Activated CD4-positive, alpha-beta T cell treated with anti-CD3 and anti-CD28 coated beads, Interleukin-2, amount 10 ng/mL, durations not matched to agents 24 days and 14 days (primary cell): ENCODE data around the gene ATG5. TPM values are rescaled to one million over a fixed set of nuclear protein-coding genes. Genes with fewer than 3 reads are reported as not detected.

ENCODE experiments used
- DNase-seq: peaks from one replicate; pipeline ENCODE4 v3.0.0; 2022
- H3K27ac Mint-ChIP-seq: one replicate; pipeline ENCODE4 v1.8.0; 2022; ENCODE audit warnings: mild to moderate bottlenecking, mixed read lengths
- H3K27me3 Mint-ChIP-seq: one replicate; pipeline ENCODE4 v1.8.0; 2022; ENCODE audit warnings: mixed read lengths
- H3K36me3 Mint-ChIP-seq: one replicate; pipeline ENCODE4 v1.8.0; 2022; ENCODE audit warnings: low read depth, mild to moderate bottlenecking, mixed read lengths
- H3K4me1 Mint-ChIP-seq: one replicate; pipeline ENCODE4 v1.8.0; 2021; ENCODE audit warnings: mixed read lengths
- H3K4me3 Mint-ChIP-seq: one replicate; pipeline ENCODE4 v1.8.0; 2022; ENCODE audit warnings: mild to moderate bottlenecking, moderate library complexity, mixed read lengths
- H3K9me3 Mint-ChIP-seq: one replicate; pipeline ENCODE4 v1.8.0; 2021; ENCODE audit warnings: mixed read lengths
- intact Hi-C: fragments of 100-400 bp; cut with micrococcal nuclease; formaldehyde crosslinking; loops from one replicate; pipeline ENCODE4 v1.15.1; 2023
- total RNA-seq: library from RNA; stranded (reverse); gene quantifications from 2 replicates; pipeline ENCODE4 v1.2.3, GENCODE V29; 2022

The ATG5 gene
- total RNA-seq, 1 donor from 2014 or later: 29.5 TPM

DNA sequence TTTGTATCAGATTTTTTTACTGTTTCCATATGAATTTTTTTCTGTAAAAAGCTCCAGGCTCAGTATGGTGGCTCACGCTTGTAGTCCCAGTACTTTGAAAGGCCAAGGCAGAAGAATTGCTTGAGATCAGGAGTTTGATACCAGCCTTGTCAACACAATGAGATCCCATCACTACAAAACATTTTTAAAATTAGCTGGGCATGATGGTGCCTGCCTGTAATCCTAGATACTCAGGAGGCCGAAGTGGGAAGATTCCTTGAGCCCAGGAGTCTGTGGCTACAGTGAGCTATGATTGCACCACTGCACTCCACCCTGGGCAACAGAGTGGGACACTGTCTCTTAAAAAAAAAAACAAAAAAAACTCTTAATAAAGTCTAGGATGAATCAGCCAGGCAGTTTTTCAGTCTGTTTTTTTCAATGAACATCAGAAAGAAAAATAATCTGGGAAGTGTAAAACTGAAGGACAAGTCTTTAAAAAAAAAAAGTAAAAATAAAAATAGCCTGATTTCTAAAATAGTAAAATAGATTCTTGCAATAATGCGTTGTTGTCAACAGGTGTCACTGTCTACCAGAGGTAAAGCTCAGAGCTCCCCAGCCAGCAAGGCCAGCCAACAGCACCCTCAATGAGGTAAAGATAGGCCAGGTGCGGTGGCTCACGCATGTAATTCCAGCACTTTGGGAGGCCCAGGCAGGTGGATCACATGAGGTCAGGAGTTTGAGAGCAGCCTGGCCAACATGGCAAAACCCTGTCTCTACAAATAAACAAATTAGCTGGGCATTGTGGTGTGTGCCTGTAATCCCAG lies 9.3 kb upstream of the ATG5 start:
- Mint-ChIP-seq H3K9me3 (no peaks in the 10 kb centered on the region), H3K36me3 (no peaks in the 10 kb centered on the region), H3K27me3 (peaks cover 40% of the 10 kb centered on the region), H3K27ac (no peak overlapping the region), H3K4me1 (peaks cover 5% of the 10 kb centered on the region), H3K4me3 (no peak overlapping the region)
- intact Hi-C loops: loop anchor here (1.0 kb wide), 2 partner anchors 110 to 643 kb away; no protein-coding TSS in a partner anchor
- peak; percentile 83 for DNase-seq

DNA sequence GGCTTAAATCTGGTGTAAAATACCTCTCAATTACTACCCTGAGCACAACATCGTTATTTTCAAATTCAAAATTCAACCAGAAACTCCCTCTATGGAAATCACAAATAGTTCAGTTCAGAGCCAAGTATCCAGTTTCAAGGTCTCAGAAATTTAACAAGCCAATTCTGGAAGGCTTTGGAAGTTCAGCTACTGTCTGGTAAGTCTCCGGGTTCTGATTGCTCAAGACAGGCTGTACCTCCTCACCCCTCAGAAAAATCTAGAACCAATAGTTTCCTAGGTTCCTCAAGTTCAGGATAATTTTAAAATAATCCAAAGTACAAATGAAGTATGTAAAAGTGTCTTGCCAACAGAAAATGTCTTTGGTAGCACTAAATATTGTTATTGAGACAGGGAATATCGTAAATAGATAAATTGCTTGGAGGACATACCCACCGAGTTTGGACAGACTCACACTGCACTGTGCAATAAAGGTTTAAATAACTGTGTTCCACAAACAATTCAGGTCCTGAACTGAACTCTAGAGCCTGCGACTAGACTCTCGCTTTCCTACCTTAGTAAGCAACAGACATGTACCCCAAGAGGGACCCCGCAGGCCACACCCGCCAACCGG lies 729 bp downstream of the ATG5 start:
- peak overlapping the region; percentile 100 for H3K4me3 Mint-ChIP-seq
- peaks cover 5% of the 10 kb centered on the region for H3K9me3 Mint-ChIP-seq
- H3K36me3 Mint-ChIP-seq: peaks cover 26% of the 10 kb centered on the region
- peaks cover 37% of the 10 kb centered on the region for H3K4me1 Mint-ChIP-seq
- H3K27me3 Mint-ChIP-seq: peaks cover 25% of the 10 kb centered on the region
- DNase-seq: no peak
- H3K27ac Mint-ChIP-seq: peak overlapping the region; percentile 100
- intact Hi-C loops: loop anchor here (1.0 to 5.0 kb wide), 3 partner anchors 197 to 703 kb away; partner anchors contain the start of genes MTRES1, QRSL1 and RTN4IP1

DNA sequence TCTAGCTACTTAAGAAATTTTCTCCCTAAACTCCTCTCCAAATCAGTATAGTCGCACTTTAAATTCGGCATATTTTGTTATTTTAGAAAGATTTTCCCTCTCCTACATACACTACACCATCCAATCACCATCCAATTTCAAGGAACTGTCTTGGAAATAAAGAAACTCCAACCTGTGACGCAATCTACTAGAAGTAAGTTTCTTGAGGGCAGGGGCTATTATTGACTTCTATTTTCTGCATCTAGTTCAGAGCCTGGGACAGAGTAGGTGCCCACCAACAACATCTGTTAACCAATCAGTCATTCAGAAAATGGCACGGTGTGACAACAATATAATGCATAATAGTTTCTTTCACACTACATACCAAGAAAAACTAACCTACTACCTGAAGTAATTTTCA lies 3.6 kb downstream of the ATG5 start:
- H3K4me3 Mint-ChIP-seq: no peak overlapping the region
- no peak for DNase-seq
- intact Hi-C loops: no loop called here
- no peak overlapping the region for H3K27ac Mint-ChIP-seq
- peaks cover 2% of the 10 kb centered on the region for H3K27me3 Mint-ChIP-seq
- peaks cover 5% of the 10 kb centered on the region for H3K9me3 Mint-ChIP-seq
- H3K4me1 Mint-ChIP-seq: peaks cover 45% of the 10 kb centered on the region
- peaks cover 26% of the 10 kb centered on the region for H3K36me3 Mint-ChIP-seq

DNA sequence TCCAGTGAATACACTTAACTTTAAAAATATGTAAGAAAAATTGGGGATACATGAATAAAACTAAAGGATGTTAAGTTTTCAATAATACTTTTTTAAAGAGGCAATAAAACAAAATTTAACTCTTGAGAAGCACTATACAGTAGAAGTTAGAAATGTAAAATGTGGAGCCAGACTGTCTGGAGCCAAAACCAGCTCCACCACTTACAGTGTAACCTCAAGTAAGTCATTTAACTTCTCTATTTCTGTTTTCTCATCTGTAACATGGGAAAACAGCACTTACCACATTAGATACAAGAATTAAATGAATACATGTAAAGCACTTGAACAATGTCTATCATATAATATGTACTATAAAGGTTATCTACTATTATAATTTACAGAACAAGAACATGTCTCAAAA lies 6.7 kb downstream of the ATG5 start:
- Mint-ChIP-seq H3K36me3 (peaks cover 26% of the 10 kb centered on the region), H3K4me3 (no peak overlapping the region), H3K9me3 (no peaks in the 10 kb centered on the region), H3K4me1 (peaks cover 41% of the 10 kb centered on the region), H3K27ac (no peak overlapping the region), H3K27me3 (no peaks in the 10 kb centered on the region)
- no peak for DNase-seq
- intact Hi-C loops: no loop called here

DNA sequence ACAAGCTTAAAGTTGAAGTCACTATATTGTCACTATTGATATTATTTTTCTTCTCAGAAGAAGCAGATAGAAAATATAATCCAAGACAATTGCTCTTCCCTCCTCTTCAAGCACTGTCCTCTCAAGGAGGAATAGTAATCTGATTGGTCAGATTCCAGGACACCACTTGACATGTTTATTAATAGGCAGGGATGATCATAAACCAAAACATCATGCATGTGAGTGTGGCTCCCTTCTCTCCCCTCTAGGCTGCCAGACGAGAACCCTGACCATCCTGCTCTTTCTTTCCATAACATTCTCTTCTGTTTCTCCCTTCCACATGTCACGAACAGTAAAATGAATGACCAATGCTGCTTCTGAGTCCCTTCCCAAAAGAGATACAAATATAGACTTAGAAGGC lies 7.5 kb downstream of the ATG5 start:
- peaks cover 26% of the 10 kb centered on the region for H3K36me3 Mint-ChIP-seq
- no peak overlapping the region for H3K4me3 Mint-ChIP-seq
- no peaks in the 10 kb centered on the region for H3K27me3 Mint-ChIP-seq
- no peak for DNase-seq
- H3K4me1 Mint-ChIP-seq: peaks cover 40% of the 10 kb centered on the region
- intact Hi-C loops: no loop called here
- H3K27ac Mint-ChIP-seq: no peak overlapping the region
- no peaks in the 10 kb centered on the region for H3K9me3 Mint-ChIP-seq

DNA sequence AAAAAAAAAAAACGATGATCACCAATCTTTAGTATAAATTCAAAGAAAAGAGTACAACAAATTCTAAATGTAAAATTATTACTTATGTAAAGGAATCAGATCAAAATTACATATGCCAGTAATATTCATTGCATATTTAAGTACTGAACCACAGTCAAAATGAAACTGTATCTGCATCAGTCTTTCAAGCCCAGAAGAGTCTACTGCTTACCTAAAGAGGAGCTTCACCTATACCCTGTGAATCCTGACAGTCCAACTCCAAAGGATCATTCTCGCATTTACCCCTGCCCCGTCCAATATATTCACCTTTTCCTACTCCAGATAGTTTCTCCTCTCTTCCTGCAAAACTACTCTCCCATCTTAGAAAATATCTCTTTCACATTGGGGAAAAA lies 9.2 kb downstream of the ATG5 start:
- H3K9me3 Mint-ChIP-seq: no peaks in the 10 kb centered on the region
- H3K36me3 Mint-ChIP-seq: peaks cover 32% of the 10 kb centered on the region
- H3K27ac Mint-ChIP-seq: peak overlapping the region; percentile 25
- no peak overlapping the region for H3K4me3 Mint-ChIP-seq
- H3K27me3 Mint-ChIP-seq: no peaks in the 10 kb centered on the region
- DNase-seq: no peak
- intact Hi-C loops: no loop called here
- peaks cover 44% of the 10 kb centered on the region for H3K4me1 Mint-ChIP-seq

DNA sequence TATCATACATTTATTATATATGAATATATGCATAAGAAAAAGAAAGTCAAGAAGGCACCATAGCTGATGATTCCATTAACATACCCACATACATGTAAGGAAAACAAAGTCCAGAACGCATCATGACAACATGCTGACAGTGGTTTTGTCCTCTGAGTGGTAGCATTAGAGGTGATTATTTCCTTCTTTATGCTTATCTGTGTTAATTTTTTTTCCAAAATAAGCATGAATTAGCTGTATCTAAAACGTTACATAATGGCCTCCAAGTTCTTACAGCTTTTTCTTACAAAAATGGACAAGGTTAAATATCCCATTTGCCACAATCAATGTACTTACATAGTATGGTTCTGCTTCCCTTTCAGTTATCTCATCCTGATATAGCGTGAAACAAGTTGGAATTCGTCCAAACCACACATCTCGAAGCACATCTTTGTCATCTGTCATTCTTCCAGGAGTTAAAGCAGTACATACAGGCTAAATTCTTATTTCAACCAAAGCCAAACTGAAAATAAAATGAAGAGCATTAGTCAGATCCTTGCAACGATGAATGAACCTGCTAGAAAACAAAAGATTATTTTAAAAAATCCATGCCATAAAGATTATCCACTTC lies 9.7 kb downstream of the ATG5 start:
- H3K27ac Mint-ChIP-seq: peak overlapping the region; percentile 25
- H3K36me3 Mint-ChIP-seq: peaks cover 37% of the 10 kb centered on the region
- no peak for DNase-seq
- H3K27me3 Mint-ChIP-seq: no peaks in the 10 kb centered on the region
- H3K9me3 Mint-ChIP-seq: no peaks in the 10 kb centered on the region
- H3K4me1 Mint-ChIP-seq: peaks cover 48% of the 10 kb centered on the region
- intact Hi-C loops: no loop called here
- no peak overlapping the region for H3K4me3 Mint-ChIP-seq

DNA sequence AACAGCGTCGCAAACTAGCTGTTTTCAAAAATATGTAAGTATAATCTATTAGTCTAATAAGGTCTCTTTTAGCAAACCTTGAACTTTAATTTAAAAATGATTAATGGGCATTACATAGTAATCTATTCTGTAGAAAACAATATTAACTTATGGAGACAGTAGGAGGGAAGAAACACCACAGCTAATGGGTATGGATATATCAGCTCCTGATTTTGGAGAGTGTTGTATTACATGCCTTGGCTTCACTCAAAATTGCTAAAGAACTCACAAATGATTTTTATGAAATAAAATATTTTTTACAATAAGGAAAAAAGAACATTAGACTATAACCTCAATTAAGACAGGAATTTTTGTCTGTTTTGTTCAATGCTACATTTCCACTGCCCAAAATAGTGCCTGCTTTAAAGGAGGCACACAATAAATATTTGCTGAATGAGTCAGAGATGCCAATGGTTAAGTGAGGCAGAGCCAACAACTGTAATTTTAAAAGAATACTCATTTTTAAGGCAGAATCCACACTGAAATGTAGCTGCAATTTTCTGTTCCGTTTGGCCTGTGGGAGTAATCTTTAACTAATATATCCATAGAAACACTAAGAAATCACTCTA lies 15.7 kb downstream of the ATG5 start:
- no peak overlapping the region for H3K27ac Mint-ChIP-seq
- no peaks in the 10 kb centered on the region for H3K9me3 Mint-ChIP-seq
- H3K4me1 Mint-ChIP-seq: peaks cover 32% of the 10 kb centered on the region
- no peak for DNase-seq
- intact Hi-C loops: loop anchor here (5.0 to 10.0 kb wide), 3 partner anchors 33 to 315 kb away; no protein-coding TSS in a partner anchor
- peaks cover 40% of the 10 kb centered on the region for H3K36me3 Mint-ChIP-seq
- H3K4me3 Mint-ChIP-seq: no peak overlapping the region
- H3K27me3 Mint-ChIP-seq: no peaks in the 10 kb centered on the region

DNA sequence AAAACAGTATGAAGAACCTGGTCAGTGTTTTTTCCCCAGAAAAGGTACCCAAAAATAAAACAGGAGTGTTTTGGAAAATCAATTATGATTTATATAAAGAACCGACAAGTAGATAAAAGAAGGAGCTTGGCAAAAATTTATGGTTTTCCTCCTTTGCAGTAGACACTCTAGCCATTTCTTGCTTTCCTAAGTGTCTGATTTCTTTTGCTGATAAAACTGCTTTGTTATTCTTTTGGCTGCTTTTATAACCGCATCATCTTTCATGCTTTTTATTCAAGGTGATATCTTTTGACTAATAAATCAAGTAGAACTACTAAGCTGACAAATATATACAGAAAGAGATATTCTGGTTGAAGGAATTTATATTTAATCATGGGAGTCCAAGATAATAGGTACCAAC lies 16.6 kb downstream of the ATG5 start:
- H3K27me3 Mint-ChIP-seq: no peaks in the 10 kb centered on the region
- intact Hi-C loops: loop anchor here (10.0 kb wide), 1 partner anchor 314 kb away; no protein-coding TSS in a partner anchor
- peaks cover 40% of the 10 kb centered on the region for H3K36me3 Mint-ChIP-seq
- H3K4me1 Mint-ChIP-seq: peaks cover 31% of the 10 kb centered on the region
- no peaks in the 10 kb centered on the region for H3K9me3 Mint-ChIP-seq
- H3K4me3 Mint-ChIP-seq: no peak overlapping the region
- DNase-seq: no peak
- H3K27ac Mint-ChIP-seq: no peak overlapping the region

DNA sequence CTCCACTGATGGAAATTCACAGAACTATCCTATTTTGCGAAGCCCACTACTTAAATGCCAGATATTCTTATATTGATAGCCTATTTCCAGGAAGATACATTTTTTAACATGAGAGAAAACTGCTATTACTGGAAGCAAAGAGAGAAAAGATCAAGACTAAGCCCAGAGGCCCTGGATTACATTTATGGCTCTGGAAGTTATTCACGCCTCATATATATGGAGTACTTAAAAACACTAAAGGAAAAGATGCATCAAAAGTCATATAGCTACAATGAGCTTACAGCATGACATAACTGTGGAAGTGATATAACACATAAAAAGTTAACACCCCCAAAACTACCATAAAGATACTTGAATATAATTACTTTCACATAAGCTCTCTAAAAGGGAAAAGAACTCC lies 19.8 kb downstream of the ATG5 start:
- no peak overlapping the region for H3K27ac Mint-ChIP-seq
- peaks cover 12% of the 10 kb centered on the region for H3K4me1 Mint-ChIP-seq
- no peaks in the 10 kb centered on the region for H3K27me3 Mint-ChIP-seq
- intact Hi-C loops: loop anchor here (10.0 kb wide), 1 partner anchor 311 kb away; no protein-coding TSS in a partner anchor
- H3K9me3 Mint-ChIP-seq: no peaks in the 10 kb centered on the region
- DNase-seq: no peak
- H3K4me3 Mint-ChIP-seq: no peak overlapping the region
- H3K36me3 Mint-ChIP-seq: peaks cover 16% of the 10 kb centered on the region

DNA sequence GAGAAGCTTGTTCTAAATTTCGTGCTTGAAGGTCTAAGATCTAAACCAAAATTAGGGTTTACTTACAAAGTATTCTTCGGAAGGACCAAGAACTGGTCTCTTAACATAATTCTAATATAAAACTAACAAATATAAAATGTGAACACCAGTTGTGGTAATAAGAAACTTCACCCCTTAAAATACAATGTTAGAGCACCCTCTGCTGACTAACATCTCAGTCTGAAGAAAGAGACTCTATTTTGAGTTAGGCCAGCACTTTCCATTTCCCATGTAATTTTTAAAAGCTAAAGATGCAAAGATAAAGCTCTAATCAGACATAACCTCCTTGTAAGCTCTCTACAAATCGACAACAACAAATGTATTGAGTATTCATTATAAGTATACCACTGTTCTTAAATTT lies 24.6 kb downstream of the ATG5 start:
- peaks cover 10% of the 10 kb centered on the region for H3K4me1 Mint-ChIP-seq
- DNase-seq: no peak
- H3K9me3 Mint-ChIP-seq: no peaks in the 10 kb centered on the region
- no peak overlapping the region for H3K4me3 Mint-ChIP-seq
- no peak overlapping the region for H3K27ac Mint-ChIP-seq
- intact Hi-C loops: loop anchor here (1.0 to 10.0 kb wide), 3 partner anchors 306 to 870 kb away; no protein-coding TSS in a partner anchor
- no peaks in the 10 kb centered on the region for H3K27me3 Mint-ChIP-seq
- peaks cover 7% of the 10 kb centered on the region for H3K36me3 Mint-ChIP-seq

DNA sequence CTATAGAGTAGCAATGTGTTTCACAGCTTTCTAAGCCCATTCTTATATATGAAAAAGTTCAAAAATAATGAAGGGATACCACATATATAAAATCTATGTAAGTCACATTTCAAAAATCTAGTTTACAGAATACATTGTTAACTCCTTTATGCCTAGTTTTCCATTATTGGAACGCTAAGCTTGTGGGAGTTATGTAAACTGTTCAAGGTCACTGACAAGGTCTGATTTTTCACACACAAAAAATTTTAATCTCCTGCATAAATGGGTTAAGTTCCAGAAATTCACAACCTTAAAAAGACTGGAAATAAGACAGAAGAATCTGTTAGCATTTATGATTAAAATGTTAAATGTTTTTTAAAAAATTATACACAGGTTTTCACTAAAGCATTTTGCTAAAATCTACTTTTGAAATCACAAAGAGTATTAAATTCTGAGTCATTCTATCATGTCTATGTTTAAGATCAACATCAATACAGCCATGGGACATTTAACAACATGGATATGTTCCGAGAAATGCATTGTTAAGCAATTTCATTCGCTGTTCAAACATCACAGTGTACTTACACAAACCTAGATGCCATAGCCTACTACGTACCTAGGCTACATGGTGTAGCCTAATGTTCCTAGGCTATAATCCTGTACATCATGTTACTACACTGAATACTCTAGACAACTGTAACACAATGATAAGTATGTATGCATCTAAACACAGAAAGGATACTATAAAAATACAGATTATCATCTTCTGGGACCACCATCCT lies 25.4 kb downstream of the ATG5 start:
- intact Hi-C loops: loop anchor here (2.0 to 10.0 kb wide), 2 partner anchors 305 to 869 kb away; no protein-coding TSS in a partner anchor
- Mint-ChIP-seq H3K27ac (no peak overlapping the region), H3K4me1 (peaks cover 7% of the 10 kb centered on the region), H3K27me3 (no peaks in the 10 kb centered on the region), H3K36me3 (peaks cover 4% of the 10 kb centered on the region), H3K9me3 (no peaks in the 10 kb centered on the region), H3K4me3 (no peak overlapping the region)
- DNase-seq: no peak

DNA sequence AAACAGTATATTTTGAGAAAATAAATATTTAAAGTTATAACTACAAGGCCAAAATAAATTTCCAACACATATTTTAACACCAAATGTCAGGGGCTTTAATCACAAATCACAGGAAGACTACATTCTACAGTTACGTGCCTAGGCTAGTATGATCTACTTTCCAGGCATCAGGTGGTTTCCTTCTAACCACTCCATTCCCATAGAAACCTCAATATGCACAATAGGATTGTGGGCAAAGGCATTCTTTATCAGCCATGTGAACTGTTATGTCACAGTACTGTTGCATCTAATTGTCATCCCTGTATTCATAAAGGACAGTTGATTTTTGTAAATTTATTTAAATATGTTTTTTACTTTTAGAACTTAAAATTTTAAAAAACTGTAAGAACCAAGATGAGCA lies 32.4 kb downstream of the ATG5 start:
- peaks cover 8% of the 10 kb centered on the region for H3K4me1 Mint-ChIP-seq
- peaks cover 11% of the 10 kb centered on the region for H3K9me3 Mint-ChIP-seq
- no peak overlapping the region for H3K27ac Mint-ChIP-seq
- no peaks in the 10 kb centered on the region for H3K27me3 Mint-ChIP-seq
- H3K4me3 Mint-ChIP-seq: no peak overlapping the region
- DNase-seq: no peak
- intact Hi-C loops: loop anchor here (10.0 kb wide), 1 partner anchor 558 kb away; no protein-coding TSS in a partner anchor
- peaks cover 35% of the 10 kb centered on the region for H3K36me3 Mint-ChIP-seq
